Endothelial cell of umbilical vein (primary cell): ENCODE data around the gene FTH1. TPM values are rescaled to one million over a fixed set of nuclear protein-coding genes. Genes with fewer than 3 reads are reported as not detected.

Experiments used
- BruUV-seq: library from RNA; stranded (reverse); fragments of 400-500 nt; replicated peaks from 2 replicates; lab custom pipeline; 2021; lab: Mats Ljungman, UMichigan
- CTCF ChIA-PET: fragments of 300-600, 350-600 bp; sonication (Branson Sonifier 250); formaldehyde crosslinking; loops from one replicate; lab custom pipeline; 2021; ENCODE audit warnings: antibody characterized with exemption, inconsistent platforms; lab: Charles Lee
- POLR2A ChIA-PET: fragments of 300-600, 350-600 bp; sonication (Branson Sonifier 250); formaldehyde crosslinking; loops from one replicate; lab custom pipeline; 2021; ENCODE audit warnings: antibody characterized with exemption, inconsistent platforms; lab: Charles Lee
- DNase-seq: peaks from one replicate; pipeline ENCODE4 v3.0.0-alpha.2; 2011; ENCODE audit warnings: low read depth, low spot score
- FAIRE-seq: peaks from 2 replicates; lab custom pipeline; 2011; peaks lifted over from hg19 to GRCh38; lab: Jason Lieb, UNC
- H2AFZ ChIP-seq: 2 replicates; pipeline ENCODE4 v1.6.0; 2012; ENCODE audit warnings: low read depth, low read length, control low read depth, inconsistent platforms
- H3K27ac ChIP-seq: 2 replicates; pipeline ENCODE4 v1.5.1; 2011; ENCODE audit warnings: low read depth, mild to moderate bottlenecking, control low read depth, low read length, moderate library complexity; ENCODE audit not compliant: insufficient read depth
- H3K27me3 ChIP-seq, 2 experiments: 2 replicates each; pipeline versions ENCODE4 v1.6.0 to v1.6.1; 2011; ENCODE audit warnings: low read length in 2 of 2, mixed read lengths in 1 of 2; ENCODE audit not compliant: control insufficient read depth in 2 of 2, insufficient read depth in 2 of 2
- H3K36me3 ChIP-seq, 2 experiments: 2 replicates in 1 of 2; 3 replicates in 1 of 2; pipeline ENCODE4 v1.5.1; 2011; ENCODE audit warnings: low read length in 2 of 2, mild to moderate bottlenecking in 1 of 2, moderate library complexity in 1 of 2; ENCODE audit not compliant: control insufficient read depth in 2 of 2, insufficient read depth in 2 of 2; ENCODE audit errors: extremely low read depth in 1 of 2
- H3K4me1 ChIP-seq: 3 replicates; pipeline ENCODE4 v1.5.1; 2011; ENCODE audit warnings: mild to moderate bottlenecking, low read length; ENCODE audit not compliant: control insufficient read depth, insufficient read depth; ENCODE audit errors: extremely low read depth
- H3K4me2 ChIP-seq: 2 replicates; pipeline ENCODE4 v1.6.1; 2011; ENCODE audit warnings: low read length, control low read depth, mixed read lengths; ENCODE audit not compliant: insufficient read depth
- H3K4me3 ChIP-seq, 3 experiments: fragments of 200-600 bp in 1 of 3; sonication (generic), shearing (Covaris generic) in 1 of 3; replicated peaks in 1 of 3; 2 replicates each; pipeline ENCODE4 v1.5.1; 2011 to 2016; ENCODE audit warnings: control low read depth in 3 of 3, low read length in 3 of 3, mild to moderate bottlenecking in 2 of 3, inconsistent platforms in 1 of 3, low read depth in 1 of 3, moderate library complexity in 1 of 3; ENCODE audit not compliant: insufficient read depth in 1 of 3
- H3K79me2 ChIP-seq: 2 replicates; pipeline ENCODE4 v1.6.0; 2012; ENCODE audit warnings: low read length, inconsistent platforms; ENCODE audit not compliant: control insufficient read depth, insufficient read depth
- H3K9ac ChIP-seq: replicated peaks from 2 replicates; pipeline ENCODE3; 2011; ENCODE audit warnings: low read length, control low read depth; ENCODE audit not compliant: insufficient read depth; ENCODE audit errors: extremely low read depth
- H3K9me1 ChIP-seq: replicated peaks from 3 replicates; pipeline ENCODE4 v1.6.0; 2011; ENCODE audit warnings: mild to moderate bottlenecking, low read length; ENCODE audit not compliant: control insufficient read depth, insufficient read depth; ENCODE audit errors: extremely low read depth
- H3K9me3 ChIP-seq: replicated peaks from 2 replicates; pipeline ENCODE4 v1.5.1; 2012; ENCODE audit warnings: low read length, inconsistent platforms; ENCODE audit not compliant: control insufficient read depth, insufficient read depth
- H4K20me1 ChIP-seq: replicated peaks from 2 replicates; pipeline ENCODE3; 2011; ENCODE audit warnings: mild to moderate bottlenecking, low read length; ENCODE audit not compliant: control insufficient read depth, insufficient read depth; ENCODE audit errors: extremely low read depth
- CTCF ChIP-seq, 2 donors: IDR thresholded peaks; 1 replicate in 1 of 2; 2 replicates in 1 of 2; pipeline ENCODE4 v1.5.1; 2011; ENCODE audit warnings: low read length in 2 of 2, mild to moderate bottlenecking in 2 of 2, moderate library complexity in 2 of 2, control low read depth in 1 of 2, inconsistent platforms in 1 of 2, low read depth in 1 of 2; ENCODE audit not compliant: insufficient read depth in 1 of 2; ENCODE audit errors: extremely low read depth in 1 of 2
- EZH2 ChIP-seq: IDR thresholded peaks from 2 replicates; pipeline ENCODE4 v1.6.1; 2012; ENCODE audit warnings: borderline replicate concordance, low read depth, mild to moderate bottlenecking, moderate library complexity, low read length, inconsistent platforms; ENCODE audit not compliant: severe bottlenecking
- FOS ChIP-seq: IDR thresholded peaks from 2 replicates; pipeline ENCODE4 v1.6.1; 2011; ENCODE audit warnings: mild to moderate bottlenecking, low read length, moderate library complexity, borderline replicate concordance; ENCODE audit not compliant: insufficient read depth
- GATA2 ChIP-seq: IDR thresholded peaks from 2 replicates; pipeline ENCODE4 v1.7.0; 2011; ENCODE audit warnings: low read depth, mild to moderate bottlenecking, moderate library complexity, mixed read lengths, low read length; ENCODE audit not compliant: insufficient read length, insufficient read depth
- JUN ChIP-seq: IDR thresholded peaks from 2 replicates; pipeline ENCODE4 v1.6.1; 2011; ENCODE audit warnings: borderline replicate concordance, low read depth; ENCODE audit not compliant: insufficient read length, insufficient read depth
- MAX ChIP-seq: IDR thresholded peaks from 2 replicates; pipeline ENCODE4 v1.6.1; 2011; ENCODE audit not compliant: insufficient read depth, insufficient read length
- MYC ChIP-seq: IDR thresholded peaks from one replicate; pipeline ENCODE4 v1.6.1; 2011; ENCODE audit warnings: mild to moderate bottlenecking, low read depth, low read length
- POLR2A ChIP-seq: IDR thresholded peaks from 2 replicates; pipeline ENCODE4 v1.6.1; 2012; ENCODE audit warnings: low read depth, mild to moderate bottlenecking, control low read depth, low read length
- POLR2AphosphoS5 ChIP-seq: IDR thresholded peaks from 2 replicates; pipeline ENCODE4 v1.6.1; 2012; ENCODE audit warnings: low read depth, mild to moderate bottlenecking, control low read depth, low read length, moderate library complexity; ENCODE audit not compliant: insufficient read depth
- dilution Hi-C: fragments of 300-500 bp; cut with MboI; formaldehyde crosslinking; loops from one replicate; pipeline ENCODE4 v1.15.0; 2019; ENCODE audit warnings: low sequenced_read_pairs; ENCODE audit not compliant: extremely low pct_ligation_motif_present
- intact Hi-C: fragments of 100-400 bp; cut with micrococcal nuclease; formaldehyde crosslinking; loops from one replicate; pipeline ENCODE4 v1.10.0; 2022
- polyA plus RNA-seq, 4 experiments: library from polyadenylated mRNA; depleted of rRNA in 3 of 4; stranded (reverse) in 3 of 4; unstranded in 1 of 4; fragments of >200 nt; gene quantifications; 2 replicates each; pipeline versions ENCODE4 v1.2.1 to v1.2.3, GENCODE V29; 2011 to 2012; ENCODE audit warnings: missing spikeins in 1 of 4
- total RNA-seq: library from RNA; stranded (reverse); gene quantifications from 2 replicates; pipeline ENCODE4 v1.2.3, GENCODE V29; 2021

FTH1 gene
- total and polyA plus RNA-seq, 2 donors (not counting 3 experiments of a cell fraction or from before 2014, with no cell fraction given): 1,177 to 2,501 TPM

- Histone ChIP-seq H3K4me3 (no peak overlapping the region), H3K4me1 (no peaks in the 10 kb centered on the region), H3K9ac (no peak overlapping the region), H3K9me1 (no peaks in the 10 kb centered on the region), H4K20me1 (no peaks in the 10 kb centered on the region), H2AFZ (no peak overlapping the region), H3K27ac (no peak overlapping the region), H3K27me3 (peaks cover 0 to 2% of the 10 kb centered on the region in 2 experiments), H3K36me3 (no peaks in the 10 kb centered on the region), H3K9me3 (no peaks in the 10 kb centered on the region), H3K4me2 (no peak overlapping the region), H3K79me2 (no peaks in the 10 kb centered on the region)
- CTCF ChIA-PET: interaction anchor here (0.6 to 8.3 kb wide), 14 partner anchors 11 to 593 kb away, joined by 3 to 276 read pairs (median 6); no protein-coding TSS in a partner anchor
- BruUV-seq: no TSS peak
- intact Hi-C loops (no loop called here), dilution Hi-C loops (no loop called here)
- FAIRE-seq (peak; percentile 80), DNase-seq (peak; percentile 76)
- POLR2A ChIA-PET: interaction anchor here (0.7 kb wide), 1 partner anchor 91 kb away, joined by 3 read pairs; no protein-coding TSS in a partner anchor
- no peak for TF ChIP-seq EZH2
- TF ChIP-seq MAX: no peak
- no peak for TF ChIP-seq FOS
- TF ChIP-seq JUN: peak; percentile 15
Measured at GRCh38 chr11:61949169-61950034, 18.0 kb downstream of the FTH1 start.

GRCh38 chr11:61948505-61948904, 18.9 kb downstream of the FTH1 start:
- intact Hi-C loops: no loop called here
- dilution Hi-C loops: no loop called here

More at GRCh38 chr11:61948505-61948904, 18.9 kb downstream of the FTH1 start:
- H3K4me1 ChIP-seq: no peaks in the 10 kb centered on the region
- H3K4me3 ChIP-seq: no peak overlapping the region
- no peaks in the 10 kb centered on the region for H3K79me2 ChIP-seq
- no peak for DNase-seq
- H4K20me1 ChIP-seq: no peaks in the 10 kb centered on the region
- H3K27me3 ChIP-seq: peaks cover 0 to 2% of the 10 kb centered on the region in 2 experiments
- H3K9me1 ChIP-seq: no peaks in the 10 kb centered on the region
- H3K9me3 ChIP-seq: no peaks in the 10 kb centered on the region
- H2AFZ ChIP-seq: no peak overlapping the region
- CTCF ChIA-PET: interaction anchor here (0.6 to 8.3 kb wide), 33 partner anchors 10 to 199 kb away, joined by 3 to 276 read pairs (median 5); partner anchors contain the start of genes FADS1, FEN1 and TMEM258
- TF ChIP-seq GATA2 (no peak), FOS (no peak), MAX (no peak), MYC (no peak), EZH2 (no peak), POLR2AphosphoS5 (no peak), POLR2A (no peak), JUN (no peak), CTCF (IDR thresholded peaks at IDR 0.05; ENCODE audit: extremely low read depth in 1 of 2, insufficient read depth in 1 of 2, low read depth in 1 of 2, low read length in 2 of 2) (no peak)
- H3K9ac ChIP-seq: no peak overlapping the region
- no peak overlapping the region for H3K27ac ChIP-seq
- no peak overlapping the region for H3K4me2 ChIP-seq
- no TSS peak for BruUV-seq
- H3K36me3 ChIP-seq: no peaks in the 10 kb centered on the region
- POLR2A ChIA-PET: interaction anchor here (0.7 kb wide), 1 partner anchor 19 kb away, joined by 5 read pairs; the partner anchor contains the start of gene FTH1
- FAIRE-seq: no peak
